H9 (cell line): ENCODE results near the gene OSGIN1. TPM values are rescaled to one million over a fixed set of nuclear protein-coding genes. Genes with fewer than 3 reads are reported as not detected.

ENCODE experiments used
- DNase-seq: peaks from one replicate; pipeline ENCODE4 v3.0.0-alpha.2; 2017
- H2AFZ ChIP-seq: one replicate; pipeline ENCODE4 v1.6.1; 2013; ENCODE audit warnings: mild to moderate bottlenecking, low read length, control low read depth, moderate library complexity
- H2AK5ac ChIP-seq: 2 replicates; pipeline ENCODE4 v1.6.1; 2013; ENCODE audit warnings: low read length, control low read depth, mixed read lengths; ENCODE audit not compliant: insufficient read length
- H2BK120ac ChIP-seq: one replicate; pipeline ENCODE4 v1.6.1; 2013; ENCODE audit warnings: low read depth, mild to moderate bottlenecking, low read length, control low read depth, inconsistent platforms; ENCODE audit not compliant: poor library complexity, severe bottlenecking
- H2BK12ac ChIP-seq: 2 replicates; pipeline ENCODE4 v1.6.1; 2013; ENCODE audit warnings: low read length, control low read depth, mixed read lengths, low read depth; ENCODE audit not compliant: insufficient read length
- H2BK15ac ChIP-seq: 2 replicates; pipeline ENCODE4 v1.6.1; 2013; ENCODE audit warnings: low read depth, low read length, control low read depth
- H2BK20ac ChIP-seq: one replicate; pipeline ENCODE4 v1.6.1; 2013; ENCODE audit warnings: low read depth, mild to moderate bottlenecking, low read length, control low read depth, inconsistent platforms; ENCODE audit not compliant: poor library complexity, severe bottlenecking
- H2BK5ac ChIP-seq: 2 replicates; pipeline ENCODE4 v1.6.1; 2013; ENCODE audit warnings: low read length, control low read depth, mixed read lengths; ENCODE audit not compliant: insufficient read length
- H3K14ac ChIP-seq: 2 replicates; pipeline ENCODE4 v1.6.1; 2013; ENCODE audit warnings: low read length, control low read depth; ENCODE audit not compliant: insufficient read depth
- H3K18ac ChIP-seq: 2 replicates; pipeline ENCODE4 v1.6.1; 2013; ENCODE audit warnings: low read depth, mild to moderate bottlenecking, mixed read lengths, low read length, control low read depth; ENCODE audit not compliant: insufficient read length
- H3K23ac ChIP-seq: 2 replicates; pipeline ENCODE4 v1.6.1; 2013; ENCODE audit warnings: low read length, control low read depth, mixed read lengths, low read depth; ENCODE audit not compliant: insufficient read length
- H3K23me2 ChIP-seq: 2 replicates; pipeline ENCODE4 v1.6.1; 2013; ENCODE audit warnings: low read depth, mild to moderate bottlenecking, mixed read lengths, low read length, control low read depth; ENCODE audit not compliant: insufficient read length, poor library complexity, severe bottlenecking
- H3K27ac ChIP-seq: 2 replicates; pipeline ENCODE4 v1.5.1; 2013; ENCODE audit warnings: low read length, control low read depth, mixed read lengths, low read depth; ENCODE audit not compliant: insufficient read length
- H3K27me3 ChIP-seq: 2 replicates; pipeline ENCODE4 v1.6.1; 2013; ENCODE audit warnings: low read length, control low read depth, inconsistent platforms; ENCODE audit not compliant: insufficient read depth
- H3K4ac ChIP-seq: 2 replicates; pipeline ENCODE4 v1.6.1; 2013; ENCODE audit warnings: low read depth, mild to moderate bottlenecking, control low read depth, inconsistent platforms, low read length, moderate library complexity
- H3K4me1 ChIP-seq: 2 replicates; pipeline ENCODE4 v1.6.1; 2013; ENCODE audit warnings: low read length, control low read depth, inconsistent platforms; ENCODE audit not compliant: insufficient read depth
- H3K4me2 ChIP-seq: 2 replicates; pipeline ENCODE4 v1.6.1; 2013; ENCODE audit warnings: low read length, control low read depth, mixed read lengths; ENCODE audit not compliant: insufficient read length, insufficient read depth
- H3K56ac ChIP-seq: 2 replicates; pipeline ENCODE4 v1.6.1; 2013; ENCODE audit warnings: low read depth, mild to moderate bottlenecking, mixed read lengths, low read length, control low read depth; ENCODE audit not compliant: insufficient read length
- H3K79me1 ChIP-seq: 2 replicates; pipeline ENCODE4 v1.6.1; 2013; ENCODE audit warnings: low read depth, mild to moderate bottlenecking, moderate library complexity, low read length, control low read depth, inconsistent platforms; ENCODE audit not compliant: insufficient read depth, poor library complexity, severe bottlenecking
- H3K79me2 ChIP-seq: 2 replicates; pipeline ENCODE4 v1.6.1; 2013; ENCODE audit warnings: low read length, control low read depth, inconsistent platforms; ENCODE audit not compliant: insufficient read depth
- H3K9ac ChIP-seq: 2 replicates; pipeline ENCODE4 v1.6.1; 2013; ENCODE audit warnings: low read length, control low read depth, mixed read lengths; ENCODE audit not compliant: insufficient read length; ENCODE audit errors: extremely low read depth
- H3K9me3 ChIP-seq: one replicate; pipeline ENCODE4 v1.6.1; 2013; ENCODE audit warnings: low read depth, low read length, inconsistent platforms; ENCODE audit not compliant: control insufficient read depth
- H3T11ph ChIP-seq: one replicate; pipeline ENCODE4 v1.6.1; 2013; ENCODE audit warnings: mild to moderate bottlenecking, low read length, control low read depth, inconsistent platforms
- H4K20me1 ChIP-seq: one replicate; pipeline ENCODE4 v1.6.1; 2013; ENCODE audit not compliant: control insufficient read depth, insufficient read length, insufficient read depth
- H4K5ac ChIP-seq: 2 replicates; pipeline ENCODE4 v1.6.1; 2013; ENCODE audit warnings: low read depth, mild to moderate bottlenecking, mixed read lengths, low read length, control low read depth; ENCODE audit not compliant: insufficient read length
- H4K8ac ChIP-seq: replicated peaks from 2 replicates; pipeline ENCODE4 v1.6.1; 2013; ENCODE audit warnings: low read length, control low read depth, mixed read lengths, low read depth; ENCODE audit not compliant: insufficient read length
- H4K91ac ChIP-seq: 2 replicates; pipeline ENCODE4 v1.6.1; 2013; ENCODE audit warnings: low read depth, mild to moderate bottlenecking, moderate library complexity, mixed read lengths, low read length, control low read depth; ENCODE audit not compliant: insufficient read length
- H3K27ac Mint-ChIP-seq, 3 experiments: 2 replicates in 2 of 3; 3 replicates in 1 of 3; pipeline ENCODE4 v1.8.0; 2020 to 2021; ENCODE audit warnings: mixed read lengths in 3 of 3, mild to moderate bottlenecking in 1 of 3, moderate library complexity in 1 of 3
- H3K27me3 Mint-ChIP-seq: 2 replicates; pipeline ENCODE4 v1.8.0; 2021; ENCODE audit warnings: low read depth, mild to moderate bottlenecking, moderate library complexity, mixed read lengths
- H3K36me3 Mint-ChIP-seq, 3 experiments: 2 replicates in 2 of 3; 3 replicates in 1 of 3; pipeline ENCODE4 v1.8.0; 2020 to 2021; ENCODE audit warnings: low read depth in 3 of 3, mixed read lengths in 3 of 3; ENCODE audit not compliant: insufficient read depth in 1 of 3
- H3K4me1 Mint-ChIP-seq, 2 experiments: 2 replicates each; pipeline ENCODE4 v1.8.0; 2020; ENCODE audit warnings: mixed read lengths in 2 of 2
- H3K4me3 Mint-ChIP-seq, 2 experiments: 2 replicates in 1 of 2; 3 replicates in 1 of 2; pipeline ENCODE4 v1.8.0; 2020 to 2021; ENCODE audit warnings: mild to moderate bottlenecking in 2 of 2, mixed read lengths in 2 of 2, moderate library complexity in 1 of 2
- H3K9me3 Mint-ChIP-seq, 2 experiments: 2 replicates in 1 of 2; 3 replicates in 1 of 2; pipeline ENCODE4 v1.8.0; 2020; ENCODE audit warnings: mild to moderate bottlenecking in 2 of 2, mixed read lengths in 2 of 2, moderate library complexity in 1 of 2
- CTCF ChIP-seq: fragments of 200-600 bp; sonication (generic); conservative IDR thresholded peaks from 3 replicates; pipeline ENCODE4 v1.8.0; 2021; ENCODE audit warnings: antibody characterized with exemption, mild to moderate bottlenecking
- WGBS: extraction: QIAGEN DNeasy Blood & Tissue Kit; methylation state at CpG from one replicate; pipeline ENCODE4 v1.1.7; 2013; ENCODE audit warnings: missing lambda C conversion rate, low lambda C conversion rate, mixed read lengths; ENCODE audit not compliant: insufficient read length; ENCODE audit errors: extremely low coverage; 5-methylcytosine and 5-hydroxymethylcytosine counted together
- total RNA-seq: library from RNA; stranded (reverse); gene quantifications from 2 replicates; pipeline ENCODE4 v1.2.1, GENCODE V29; 2021

The OSGIN1 gene
- total RNA-seq, 1 experiment from 2014 or later = 0.63 TPM

GRCh38 chr16:83956336-83957289 lies 3.6 kb downstream of the OSGIN1 start:
- WGBS = no CpG with 5 or more reads among the region's 22 CpGs
- H2BK15ac ChIP-seq = no peak overlapping the region
- H2BK20ac ChIP-seq = no peak overlapping the region
- H4K8ac ChIP-seq = no peak overlapping the region
- H3K79me2 ChIP-seq = no peaks in the 10 kb centered on the region
- no peak overlapping the region for H3K14ac ChIP-seq
- H3K36me3 Mint-ChIP-seq = peaks cover 0 to 2% (median 0%) of the 10 kb centered on the region in 3 experiments; a peak in 1 of 7 replicates
- no peak overlapping the region for H2BK5ac ChIP-seq
- no peaks in the 10 kb centered on the region for H3K79me1 ChIP-seq
- H2BK12ac ChIP-seq = no peak overlapping the region
- peak; percentile 90 for DNase-seq
- no peak overlapping the region for H2AFZ ChIP-seq
- H3T11ph ChIP-seq = no peak overlapping the region
- H3K9me3 ChIP-seq = no peaks in the 10 kb centered on the region
- H3K27me3 ChIP-seq = no peaks in the 10 kb centered on the region
- H2AK5ac ChIP-seq = no peak overlapping the region
- peaks cover 4% of the 10 kb centered on the region; the same call in 1 of the 2 replicates for H3K27me3 Mint-ChIP-seq
- H3K27ac Mint-ChIP-seq = no peak overlapping the region; a peak in 1 of 7 replicates
- H3K4me2 ChIP-seq = no peak overlapping the region
- H3K9ac ChIP-seq = no peak overlapping the region
- H3K23ac ChIP-seq = no peak overlapping the region
- no peaks in the 10 kb centered on the region for H3K9me3 Mint-ChIP-seq
- no peak overlapping the region for H4K91ac ChIP-seq
- H3K4ac ChIP-seq = no peak overlapping the region
- no peak overlapping the region for H3K4me3 Mint-ChIP-seq
- no peaks in the 10 kb centered on the region for H3K23me2 ChIP-seq
- no peaks in the 10 kb centered on the region for H4K20me1 ChIP-seq
- no peak overlapping the region for H2BK120ac ChIP-seq
- no peak overlapping the region for H3K18ac ChIP-seq
- H4K5ac ChIP-seq = no peak overlapping the region
- H3K4me1 Mint-ChIP-seq = peaks cover 12 to 13% of the 10 kb centered on the region in 2 experiments
- no peaks in the 10 kb centered on the region for H3K4me1 ChIP-seq
- peak; percentile 97 for TF ChIP-seq CTCF
- no peak overlapping the region for H3K27ac ChIP-seq
- H3K56ac ChIP-seq = no peak overlapping the region
